ENCODE measurements around the gene CCDC171.

GRCh38 chr9:15525958-15526357, 26.9 kb upstream of the CCDC171 start:
- TF ChIP-seq, protein P1, sequence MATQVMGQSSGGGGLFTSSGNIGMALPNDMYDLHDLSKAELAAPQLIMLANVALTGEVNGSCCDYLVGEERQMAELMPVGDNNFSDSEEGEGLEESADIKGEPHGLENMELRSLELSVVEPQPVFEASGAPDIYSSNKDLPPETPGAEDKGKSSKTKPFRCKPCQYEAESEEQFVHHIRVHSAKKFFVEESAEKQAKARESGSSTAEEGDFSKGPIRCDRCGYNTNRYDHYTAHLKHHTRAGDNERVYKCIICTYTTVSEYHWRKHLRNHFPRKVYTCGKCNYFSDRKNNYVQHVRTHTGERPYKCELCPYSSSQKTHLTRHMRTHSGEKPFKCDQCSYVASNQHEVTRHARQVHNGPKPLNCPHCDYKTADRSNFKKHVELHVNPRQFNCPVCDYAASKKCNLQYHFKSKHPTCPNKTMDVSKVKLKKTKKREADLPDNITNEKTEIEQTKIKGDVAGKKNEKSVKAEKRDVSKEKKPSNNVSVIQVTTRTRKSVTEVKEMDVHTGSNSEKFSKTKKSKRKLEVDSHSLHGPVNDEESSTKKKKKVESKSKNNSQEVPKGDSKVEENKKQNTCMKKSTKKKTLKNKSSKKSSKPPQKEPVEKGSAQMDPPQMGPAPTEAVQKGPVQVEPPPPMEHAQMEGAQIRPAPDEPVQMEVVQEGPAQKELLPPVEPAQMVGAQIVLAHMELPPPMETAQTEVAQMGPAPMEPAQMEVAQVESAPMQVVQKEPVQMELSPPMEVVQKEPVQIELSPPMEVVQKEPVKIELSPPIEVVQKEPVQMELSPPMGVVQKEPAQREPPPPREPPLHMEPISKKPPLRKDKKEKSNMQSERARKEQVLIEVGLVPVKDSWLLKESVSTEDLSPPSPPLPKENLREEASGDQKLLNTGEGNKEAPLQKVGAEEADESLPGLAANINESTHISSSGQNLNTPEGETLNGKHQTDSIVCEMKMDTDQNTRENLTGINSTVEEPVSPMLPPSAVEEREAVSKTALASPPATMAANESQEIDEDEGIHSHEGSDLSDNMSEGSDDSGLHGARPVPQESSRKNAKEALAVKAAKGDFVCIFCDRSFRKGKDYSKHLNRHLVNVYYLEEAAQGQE (IDR thresholded peaks at IDR 0.05; ENCODE audit: low read depth): no peak
- TF ChIP-seq CEBPB (IDR thresholded peaks at IDR 0.05): no peak
